Osteocyte (in vitro differentiated cells): Measurements from ENCODE around the gene MINK1. TPM values are rescaled to one million over a fixed set of nuclear protein-coding genes. Genes with fewer than 3 reads are reported as not detected.

ENCODE experiments used
- DNase-seq: peaks from one replicate; pipeline ENCODE4 v3.0.0; 2021; ENCODE audit warnings: mixed read lengths; ENCODE audit not compliant: unreplicated experiment; ENCODE audit errors: extremely low spot score
- H3K27ac Mint-ChIP-seq: one replicate; pipeline ENCODE4 v1.8.0; 2021; ENCODE audit warnings: mild to moderate bottlenecking, mixed read lengths; ENCODE audit not compliant: unreplicated experiment
- H3K27me3 Mint-ChIP-seq: one replicate; pipeline ENCODE4 v1.8.0; 2021; ENCODE audit warnings: mixed read lengths; ENCODE audit not compliant: unreplicated experiment
- H3K36me3 Mint-ChIP-seq: one replicate; pipeline ENCODE4 v1.8.0; 2021; ENCODE audit warnings: mixed read lengths; ENCODE audit not compliant: unreplicated experiment
- H3K4me1 Mint-ChIP-seq: one replicate; pipeline ENCODE4 v1.8.0; 2021; ENCODE audit warnings: mixed read lengths; ENCODE audit not compliant: unreplicated experiment
- H3K4me3 Mint-ChIP-seq: one replicate; pipeline ENCODE4 v1.8.0; 2021; ENCODE audit warnings: mild to moderate bottlenecking, moderate library complexity, mixed read lengths; ENCODE audit not compliant: unreplicated experiment
- H3K9me3 Mint-ChIP-seq: one replicate; pipeline ENCODE4 v1.8.0; 2021; ENCODE audit warnings: mixed read lengths; ENCODE audit not compliant: unreplicated experiment
- total RNA-seq: library from RNA; stranded (reverse); gene quantifications from 2 replicates; pipeline ENCODE4 v1.2.1, GENCODE V29; 2021
- TF ChIP-seq, protein P1 (sequence below): fragments of 200-600 bp; sonication (generic); IDR thresholded peaks from 2 replicates; pipeline ENCODE4 v1.5.0; 2021; ENCODE audit warnings: antibody characterized with exemption, mild to moderate bottlenecking, moderate library complexity

The MINK1 gene
- total RNA-seq, 1 donor from 2014 or later: 93.3 TPM

- DNase-seq: no peak
- no peaks in the 10 kb centered on the region for H3K4me1 Mint-ChIP-seq
- TF ChIP-seq, protein P1, sequence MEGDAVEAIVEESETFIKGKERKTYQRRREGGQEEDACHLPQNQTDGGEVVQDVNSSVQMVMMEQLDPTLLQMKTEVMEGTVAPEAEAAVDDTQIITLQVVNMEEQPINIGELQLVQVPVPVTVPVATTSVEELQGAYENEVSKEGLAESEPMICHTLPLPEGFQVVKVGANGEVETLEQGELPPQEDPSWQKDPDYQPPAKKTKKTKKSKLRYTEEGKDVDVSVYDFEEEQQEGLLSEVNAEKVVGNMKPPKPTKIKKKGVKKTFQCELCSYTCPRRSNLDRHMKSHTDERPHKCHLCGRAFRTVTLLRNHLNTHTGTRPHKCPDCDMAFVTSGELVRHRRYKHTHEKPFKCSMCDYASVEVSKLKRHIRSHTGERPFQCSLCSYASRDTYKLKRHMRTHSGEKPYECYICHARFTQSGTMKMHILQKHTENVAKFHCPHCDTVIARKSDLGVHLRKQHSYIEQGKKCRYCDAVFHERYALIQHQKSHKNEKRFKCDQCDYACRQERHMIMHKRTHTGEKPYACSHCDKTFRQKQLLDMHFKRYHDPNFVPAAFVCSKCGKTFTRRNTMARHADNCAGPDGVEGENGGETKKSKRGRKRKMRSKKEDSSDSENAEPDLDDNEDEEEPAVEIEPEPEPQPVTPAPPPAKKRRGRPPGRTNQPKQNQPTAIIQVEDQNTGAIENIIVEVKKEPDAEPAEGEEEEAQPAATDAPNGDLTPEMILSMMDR: no peak
- H3K36me3 Mint-ChIP-seq: peaks cover 19% of the 10 kb centered on the region
- H3K27me3 Mint-ChIP-seq: no peaks in the 10 kb centered on the region
- H3K9me3 Mint-ChIP-seq: no peaks in the 10 kb centered on the region
- no peak overlapping the region for H3K27ac Mint-ChIP-seq
- H3K4me3 Mint-ChIP-seq: no peak overlapping the region
Measured at GRCh38 chr17:4897198-4897687, 64.1 kb downstream of the MINK1 start.

DNA sequence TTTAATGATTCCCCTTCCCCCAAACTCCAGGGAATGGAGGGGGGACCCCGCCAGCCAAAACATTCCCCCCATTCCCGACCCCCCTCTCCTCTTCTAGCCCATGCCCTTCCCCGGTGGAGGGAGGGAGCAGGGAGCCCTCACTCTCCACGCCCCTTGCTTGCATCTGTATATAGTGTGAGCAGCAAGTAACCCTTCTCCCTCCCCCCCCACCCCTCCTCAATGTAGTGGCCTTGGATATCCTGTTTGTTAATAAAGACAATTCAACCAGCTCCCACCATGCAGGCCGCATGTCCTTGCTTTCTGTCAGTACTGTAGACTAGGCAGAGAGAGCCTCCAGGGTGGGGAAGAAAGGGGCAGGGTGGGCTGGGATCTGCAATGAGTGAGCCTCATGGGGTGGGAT, 64.6 kb downstream of the MINK1 start:
- H3K27me3 Mint-ChIP-seq: no peaks in the 10 kb centered on the region
- H3K36me3 Mint-ChIP-seq: peaks cover 17% of the 10 kb centered on the region
- no peak for DNase-seq
- no peak overlapping the region for H3K27ac Mint-ChIP-seq
- no peaks in the 10 kb centered on the region for H3K4me1 Mint-ChIP-seq
- H3K4me3 Mint-ChIP-seq: no peak overlapping the region
- TF ChIP-seq, protein P1: no peak
- H3K9me3 Mint-ChIP-seq: no peaks in the 10 kb centered on the region

GRCh38 chr17:4898351-4898750, 65.2 kb downstream of the MINK1 start:
- H3K27me3 Mint-ChIP-seq: no peaks in the 10 kb centered on the region
- no peak for DNase-seq
- H3K36me3 Mint-ChIP-seq: peaks cover 17% of the 10 kb centered on the region
- TF ChIP-seq, protein P1: no peak
- no peak overlapping the region for H3K4me3 Mint-ChIP-seq
- H3K4me1 Mint-ChIP-seq: peaks cover under 1% of the 10 kb centered on the region
- no peaks in the 10 kb centered on the region for H3K9me3 Mint-ChIP-seq
- no peak overlapping the region for H3K27ac Mint-ChIP-seq

GRCh38 chr17:4898927-4899326, 65.8 kb downstream of the MINK1 start:
- TF ChIP-seq, protein P1: no peak
- H3K4me3 Mint-ChIP-seq: no peak overlapping the region
- DNase-seq: no peak
- no peaks in the 10 kb centered on the region for H3K27me3 Mint-ChIP-seq
- H3K27ac Mint-ChIP-seq: no peak overlapping the region
- peaks cover 2% of the 10 kb centered on the region for H3K4me1 Mint-ChIP-seq
- H3K9me3 Mint-ChIP-seq: no peaks in the 10 kb centered on the region
- H3K36me3 Mint-ChIP-seq: peaks cover 15% of the 10 kb centered on the region

DNA sequence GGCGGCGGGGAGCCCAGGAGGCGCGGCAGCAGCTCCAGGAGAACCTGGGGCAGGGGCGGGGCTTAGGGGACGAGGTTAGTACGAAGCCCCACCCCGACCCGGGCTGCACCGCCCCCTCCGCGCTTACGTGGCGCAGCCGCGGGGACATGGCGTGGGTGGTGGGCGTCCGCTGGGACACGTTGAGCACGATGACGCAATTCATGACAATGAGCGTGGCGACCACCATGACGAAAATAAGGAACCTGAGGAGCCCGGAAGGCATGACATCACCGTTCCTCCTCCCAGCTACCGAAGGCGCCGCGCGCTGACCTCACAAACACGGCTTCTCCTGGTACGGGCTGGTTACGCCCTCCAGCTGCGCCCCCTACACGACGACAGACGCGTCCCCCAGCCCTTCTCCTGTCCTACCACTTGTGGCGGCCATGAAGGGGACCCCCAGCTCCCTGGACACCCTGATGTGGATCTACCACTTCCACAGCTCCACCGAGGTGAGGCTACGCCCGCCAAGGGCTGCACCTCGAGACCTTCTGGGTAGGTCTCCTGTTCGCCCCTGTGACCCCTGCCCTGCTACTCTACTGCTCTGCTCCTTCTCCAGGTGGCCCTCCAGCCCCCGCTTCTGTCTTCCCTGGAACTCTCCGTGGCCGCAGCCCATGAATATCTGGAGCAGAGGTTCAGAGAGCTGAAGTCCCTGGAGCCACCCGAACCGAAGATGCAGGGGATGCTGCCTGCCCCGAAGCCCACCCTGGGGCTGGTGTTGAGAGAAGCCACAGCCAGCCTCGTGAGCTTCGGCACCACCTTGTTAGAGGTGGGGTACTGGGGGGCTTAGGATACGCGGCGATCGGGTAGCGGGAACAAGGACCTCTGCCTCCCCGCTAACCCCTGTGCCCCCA, 66.4 kb downstream of the MINK1 start, which contains the start of gene C17orf107:
Gene C17orf107, plus strand, starts transcription at position 196 of the 890 bp plus-strand sequence. Its CDS starts 227 bp downstream, at position 423.
- Mint-ChIP-seq H3K36me3 (peaks cover 14% of the 10 kb centered on the region), H3K27me3 (no peaks in the 10 kb centered on the region), H3K4me3 (no peak within 1 kb of the TSS), H3K4me1 (peaks cover 2% of the 10 kb centered on the region), H3K9me3 (no peaks in the 10 kb centered on the region), H3K27ac (no peak within 1 kb of the TSS)
- DNase-seq: no peak
- TF ChIP-seq, protein P1: no peak
